Stimulated activated CD8-positive, alpha-beta memory T cell treated with anti-CD3 and anti-CD28 coated beads, Interleukin-12 subunit alpha, Interleukin-12 subunit beta, amount 100 ng/mL, for 4 hours (primary cell): ENCODE results near the gene TMEM178B.

Experiments
- DNase-seq: peaks from one replicate; pipeline ENCODE4 v3.0.0-alpha.2; 2020; ENCODE audit warnings: low read depth

Gene TMEM178B

GRCh38 chr7:141221007-141221612 is 147.2 kb downstream of the TMEM178B start:
- DNase-seq: no peak

GRCh38 chr7:141225916-141226618 is 152.2 kb downstream of the TMEM178B start:
- no peak for DNase-seq

- DNase-seq: no peak
These were observed 153.6 kb downstream of the TMEM178B start for GRCh38 chr7:141227454-141227853.

GRCh38 chr7:141228482-141228881 is 154.6 kb downstream of the TMEM178B start:
- no peak for DNase-seq

GRCh38 chr7:141231018-141231792 is 157.3 kb downstream of the TMEM178B start:
- DNase-seq: no peak

- DNase-seq: no peak
These were observed 158.6 kb downstream of the TMEM178B start for GRCh38 chr7:141232286-141233051.

GRCh38 chr7:141234335-141235105 is 160.7 kb downstream of the TMEM178B start:
- DNase-seq: no peak

- no peak for DNase-seq
These were observed 161.8 kb downstream of the TMEM178B start for GRCh38 chr7:141235656-141236055.

GRCh38 chr7:141238596-141239243 is 164.9 kb downstream of the TMEM178B start:
- DNase-seq: no peak

GRCh38 chr7:141239661-141240060 is 165.8 kb downstream of the TMEM178B start:
- no peak for DNase-seq

- no peak for DNase-seq
These were observed 168.7 kb downstream of the TMEM178B start for GRCh38 chr7:141242568-141242967.

- DNase-seq: no peak
These were observed 169.5 kb downstream of the TMEM178B start for GRCh38 chr7:141243368-141243767.

- no peak for DNase-seq
These were observed 170.6 kb downstream of the TMEM178B start for GRCh38 chr7:141244435-141244834.

GRCh38 chr7:141246426-141246825 is 172.6 kb downstream of the TMEM178B start:
- no peak for DNase-seq

- DNase-seq: no peak
These were observed 177.3 kb downstream of the TMEM178B start for GRCh38 chr7:141251180-141251579.

GRCh38 chr7:141251957-141252356 is 178.1 kb downstream of the TMEM178B start:
- DNase-seq: no peak

- DNase-seq: no peak
These were observed 183.7 kb downstream of the TMEM178B start for GRCh38 chr7:141257597-141257996.

- no peak for DNase-seq
These were observed 184.7 kb downstream of the TMEM178B start for GRCh38 chr7:141258559-141258958.

- DNase-seq: no peak
These were observed 188.5 kb downstream of the TMEM178B start for GRCh38 chr7:141262101-141263090.

GRCh38 chr7:141263508-141263907 is 189.6 kb downstream of the TMEM178B start:
- no peak for DNase-seq
